ENCODE results near the gene ZNF385C.

- TF ChIP-seq CTCF (IDR thresholded peaks at IDR 0.05) (no peak), POLR2A (IDR thresholded peaks at IDR 0.05) (no peak)
These were observed 5.3 kb downstream of the ZNF385C start for GRCh38 chr17:42092939-42093338.
